HepG2 (cell line): ENCODE measurements around the gene LTB4R2.

ENCODE experiments used
- ADNP ChIP-seq: sonication (generic); formaldehyde crosslinking; IDR thresholded peaks from 2 replicates; pipeline ENCODE4 v1.4.0; 2020; ENCODE audit warnings: missing genetic modification reagents
- EP300 ChIP-seq, 3 experiments: sonication (generic) in 1 of 3; formaldehyde crosslinking in 1 of 3; IDR thresholded peaks; 2 replicates each; pipeline versions ENCODE4 v1.5.1 to v1.6.1; 2011 to 2020; ENCODE audit warnings: low read depth in 2 of 3, low read length in 2 of 3, borderline replicate concordance in 1 of 3, improper control_type of control experiment in 1 of 3, mild to moderate bottlenecking in 1 of 3, missing genetic modification reagents in 1 of 3, moderate library complexity in 1 of 3
- JUN ChIP-seq: sonication (generic); formaldehyde crosslinking; IDR thresholded peaks from 2 replicates; pipeline ENCODE4 v1.4.0; 2020; ENCODE audit warnings: mild to moderate bottlenecking, missing genetic modification reagents
- KMT2A ChIP-seq: sonication (generic); formaldehyde crosslinking; IDR thresholded peaks from 2 replicates; pipeline ENCODE4 v1.4.0; 2020; ENCODE audit warnings: missing genetic modification reagents
- RFX5 ChIP-seq: IDR thresholded peaks from 2 replicates; pipeline ENCODE4 v1.6.1; 2011; ENCODE audit warnings: low read depth, low read length, improper control_type of control experiment
- SRSF4 ChIP-seq: fragments of 200-400 bp; formaldehyde crosslinking; IDR thresholded peaks from one replicate; pipeline ENCODE4 v1.6.1; 2018; ENCODE audit warnings: mild to moderate bottlenecking, low read depth, low read length, moderate library complexity; ENCODE audit not compliant: poor library complexity, severe bottlenecking
- ZBTB14 ChIP-seq: sonication (generic); formaldehyde crosslinking; IDR thresholded peaks from 2 replicates; pipeline ENCODE4 v1.4.0; 2020; ENCODE audit warnings: missing genetic modification reagents
- ZKSCAN1 ChIP-seq: fragments of 150-350 bp; IDR thresholded peaks from 2 replicates; pipeline ENCODE4 v1.6.1; 2014; ENCODE audit warnings: low read length
- ZNF101 ChIP-seq: sonication (generic); formaldehyde crosslinking; IDR thresholded peaks from 2 replicates; pipeline ENCODE4 v1.4.0; 2020; ENCODE audit warnings: mild to moderate bottlenecking, low read depth, missing genetic modification reagents, borderline replicate concordance
- TF ChIP-seq, protein P1 (sequence below): sonication (generic); formaldehyde crosslinking; IDR thresholded peaks from 2 replicates; pipeline ENCODE4 v1.5.0; 2020; ENCODE audit warnings: mild to moderate bottlenecking, missing genetic modification reagents, borderline replicate concordance
- TF ChIP-seq, protein P2 (sequence below): sonication (generic); formaldehyde crosslinking; IDR thresholded peaks from 2 replicates; pipeline ENCODE4 v1.5.0; 2020; ENCODE audit warnings: mild to moderate bottlenecking, missing genetic modification reagents, moderate library complexity

GRCh38 chr14:24315243-24315806 lies 5.4 kb downstream of the LTB4R2 start:
- TF ChIP-seq ZKSCAN1 = no peak
- no peak for TF ChIP-seq ZBTB14 (CRISPR knock-in tag)
- TF ChIP-seq, protein P1, sequence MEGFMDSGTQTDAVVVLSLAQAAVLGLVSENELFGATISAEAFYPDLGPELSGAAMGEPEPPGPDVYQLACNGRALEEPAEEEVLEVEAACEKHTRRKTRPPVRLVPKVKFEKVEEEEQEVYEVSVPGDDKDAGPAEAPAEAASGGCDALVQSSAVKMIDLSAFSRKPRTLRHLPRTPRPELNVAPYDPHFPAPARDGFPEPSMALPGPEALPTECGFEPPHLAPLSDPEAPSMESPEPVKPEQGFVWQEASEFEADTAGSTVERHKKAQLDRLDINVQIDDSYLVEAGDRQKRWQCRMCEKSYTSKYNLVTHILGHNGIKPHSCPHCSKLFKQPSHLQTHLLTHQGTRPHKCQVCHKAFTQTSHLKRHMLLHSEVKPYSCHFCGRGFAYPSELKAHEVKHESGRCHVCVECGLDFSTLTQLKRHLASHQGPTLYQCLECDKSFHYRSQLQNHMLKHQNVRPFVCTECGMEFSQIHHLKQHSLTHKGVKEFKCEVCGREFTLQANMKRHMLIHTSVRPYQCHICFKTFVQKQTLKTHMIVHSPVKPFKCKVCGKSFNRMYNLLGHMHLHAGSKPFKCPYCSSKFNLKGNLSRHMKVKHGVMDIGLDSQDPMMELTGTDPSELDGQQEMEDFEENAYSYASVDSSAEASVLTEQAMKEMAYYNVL = no peak
- no peak for TF ChIP-seq SRSF4
- TF ChIP-seq, protein P2, sequence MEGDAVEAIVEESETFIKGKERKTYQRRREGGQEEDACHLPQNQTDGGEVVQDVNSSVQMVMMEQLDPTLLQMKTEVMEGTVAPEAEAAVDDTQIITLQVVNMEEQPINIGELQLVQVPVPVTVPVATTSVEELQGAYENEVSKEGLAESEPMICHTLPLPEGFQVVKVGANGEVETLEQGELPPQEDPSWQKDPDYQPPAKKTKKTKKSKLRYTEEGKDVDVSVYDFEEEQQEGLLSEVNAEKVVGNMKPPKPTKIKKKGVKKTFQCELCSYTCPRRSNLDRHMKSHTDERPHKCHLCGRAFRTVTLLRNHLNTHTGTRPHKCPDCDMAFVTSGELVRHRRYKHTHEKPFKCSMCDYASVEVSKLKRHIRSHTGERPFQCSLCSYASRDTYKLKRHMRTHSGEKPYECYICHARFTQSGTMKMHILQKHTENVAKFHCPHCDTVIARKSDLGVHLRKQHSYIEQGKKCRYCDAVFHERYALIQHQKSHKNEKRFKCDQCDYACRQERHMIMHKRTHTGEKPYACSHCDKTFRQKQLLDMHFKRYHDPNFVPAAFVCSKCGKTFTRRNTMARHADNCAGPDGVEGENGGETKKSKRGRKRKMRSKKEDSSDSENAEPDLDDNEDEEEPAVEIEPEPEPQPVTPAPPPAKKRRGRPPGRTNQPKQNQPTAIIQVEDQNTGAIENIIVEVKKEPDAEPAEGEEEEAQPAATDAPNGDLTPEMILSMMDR (CRISPR knock-in tag) = no peak
- TF ChIP-seq RFX5 = no peak
- TF ChIP-seq ZNF101 (CRISPR knock-in tag) = no peak
- TF ChIP-seq JUN (CRISPR knock-in tag) = no peak
- TF ChIP-seq KMT2A (CRISPR knock-in tag) = no peak
- TF ChIP-seq ADNP (CRISPR knock-in tag) = no peak
- TF ChIP-seq EP300 (IDR thresholded peaks at IDR 0.05; ENCODE audit: low read depth in 2 of 2, low read length in 2 of 2) = no peak
- TF ChIP-seq EP300 (CRISPR knock-in tag; IDR thresholded peaks at IDR 0.05; ENCODE audit: borderline replicate concordance) = no peak; the same call in 1 of the 2 replicates
